Mesothelial cell of epicardium (in vitro differentiated cells): ENCODE results near the gene CEBPE. TPM values are rescaled to one million over a fixed set of nuclear protein-coding genes. Genes with fewer than 3 reads are reported as not detected.
"Not testable (repeated sequence)": the region's sequence is repeated elsewhere in the genome, so short reads cannot be mapped to it uniquely, and the experiment has no call there.

ENCODE experiments used
- DNase-seq, 2 experiments: peaks; one replicate each; pipeline ENCODE4 v3.0.0; 2021; ENCODE audit warnings: low spot score in 2 of 2; ENCODE audit not compliant: unreplicated experiment in 2 of 2
- H3K27ac Mint-ChIP-seq: 2 replicates; pipeline ENCODE4 v1.8.0; 2021; ENCODE audit warnings: mixed read lengths
- H3K27me3 Mint-ChIP-seq: 2 replicates; pipeline ENCODE4 v1.8.0; 2021; ENCODE audit warnings: low read depth, mixed read lengths
- H3K36me3 Mint-ChIP-seq: 2 replicates; pipeline ENCODE4 v1.8.0; 2021; ENCODE audit warnings: mixed read lengths
- H3K4me1 Mint-ChIP-seq: 2 replicates; pipeline ENCODE4 v1.8.0; 2021; ENCODE audit warnings: mixed read lengths
- H3K4me3 Mint-ChIP-seq: 2 replicates; pipeline ENCODE4 v1.8.0; 2021; ENCODE audit warnings: mild to moderate bottlenecking, moderate library complexity, mixed read lengths
- H3K9me3 Mint-ChIP-seq: 2 replicates; pipeline ENCODE4 v1.8.0; 2021; ENCODE audit warnings: mixed read lengths
- CTCF ChIP-seq: fragments of 200-600 bp; sonication (generic); IDR thresholded peaks from one replicate; pipeline ENCODE4 v1.5.0; 2021; ENCODE audit warnings: antibody characterized with exemption; ENCODE audit not compliant: unreplicated experiment
- total RNA-seq: library from RNA; stranded (reverse); gene quantifications from 3 replicates; pipeline ENCODE4 v1.2.1, GENCODE V29; 2021

Gene CEBPE
- total RNA-seq, 1 donor from 2014 or later, result not detected

GRCh38 chr14:23109769-23110168 lies 9.3 kb downstream of the CEBPE start:
- no peak for DNase-seq
- Mint-ChIP-seq H3K36me3 (no peaks in the 10 kb centered on the region), H3K9me3 (no peaks in the 10 kb centered on the region), H3K27ac (no peak overlapping the region), H3K4me3 (no peak overlapping the region), H3K27me3 (peaks cover 5% of the 10 kb centered on the region), H3K4me1 (peaks cover 2% of the 10 kb centered on the region)
- no peak for TF ChIP-seq CTCF

- not testable (repeated sequence) for H3K9me3 Mint-ChIP-seq, H3K4me3 Mint-ChIP-seq, H3K27ac Mint-ChIP-seq, H3K36me3 Mint-ChIP-seq, H3K4me1 Mint-ChIP-seq, DNase-seq
- H3K27me3 Mint-ChIP-seq, result peaks cover 15% of the 10 kb centered on the region
These were observed 10.9 kb downstream of the CEBPE start for GRCh38 chr14:23108169-23108568.

GRCh38 chr14:23107620-23108019 lies 11.4 kb downstream of the CEBPE start:
- not testable (repeated sequence) for H3K27ac Mint-ChIP-seq, H3K36me3 Mint-ChIP-seq, H3K4me3 Mint-ChIP-seq, H3K9me3 Mint-ChIP-seq, DNase-seq, H3K4me1 Mint-ChIP-seq
- H3K27me3 Mint-ChIP-seq, result peaks cover 15% of the 10 kb centered on the region

- H3K4me3 Mint-ChIP-seq, result no peak overlapping the region
- no peaks in the 10 kb centered on the region for H3K4me1 Mint-ChIP-seq
These were observed 12.4 kb downstream of the CEBPE start for GRCh38 chr14:23106747-23107045.

DNA sequence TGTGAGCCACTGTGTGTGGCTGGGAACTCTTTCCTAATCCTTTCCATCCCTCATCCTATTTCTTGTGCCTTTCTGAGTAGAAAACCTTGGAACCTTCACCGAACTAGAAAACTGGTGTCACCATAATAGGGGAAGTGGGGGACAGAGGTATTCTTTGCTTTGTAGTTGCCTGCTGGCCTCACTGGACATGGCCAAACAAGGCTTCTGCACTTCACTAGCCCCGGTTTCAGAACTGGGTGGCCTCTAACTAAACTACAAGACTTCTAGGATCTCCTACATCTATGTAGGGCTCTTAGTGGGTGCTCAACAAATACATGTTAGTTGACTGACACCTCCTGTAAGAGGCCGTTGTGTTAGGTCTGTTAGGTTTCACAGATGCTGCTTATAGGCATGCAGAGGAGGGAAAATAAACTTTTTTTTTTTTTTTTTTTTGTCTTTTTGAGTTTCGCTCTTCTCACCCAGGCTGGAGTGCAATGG lies 13.7 kb downstream of the CEBPE start:
- TF ChIP-seq CTCF, result no peak
- Mint-ChIP-seq H3K9me3 (no peaks in the 10 kb centered on the region), H3K27me3 (peaks cover 15% of the 10 kb centered on the region)

More at GRCh38 chr14:23106747-23107045, 12.4 kb downstream of the CEBPE start:
- Mint-ChIP-seq H3K27me3 (peaks cover 15% of the 10 kb centered on the region), H3K27ac (no peak overlapping the region), H3K36me3 (no peaks in the 10 kb centered on the region), H3K9me3 (no peaks in the 10 kb centered on the region)
- TF ChIP-seq CTCF, result no peak
- DNase-seq, result no peak

DNA sequence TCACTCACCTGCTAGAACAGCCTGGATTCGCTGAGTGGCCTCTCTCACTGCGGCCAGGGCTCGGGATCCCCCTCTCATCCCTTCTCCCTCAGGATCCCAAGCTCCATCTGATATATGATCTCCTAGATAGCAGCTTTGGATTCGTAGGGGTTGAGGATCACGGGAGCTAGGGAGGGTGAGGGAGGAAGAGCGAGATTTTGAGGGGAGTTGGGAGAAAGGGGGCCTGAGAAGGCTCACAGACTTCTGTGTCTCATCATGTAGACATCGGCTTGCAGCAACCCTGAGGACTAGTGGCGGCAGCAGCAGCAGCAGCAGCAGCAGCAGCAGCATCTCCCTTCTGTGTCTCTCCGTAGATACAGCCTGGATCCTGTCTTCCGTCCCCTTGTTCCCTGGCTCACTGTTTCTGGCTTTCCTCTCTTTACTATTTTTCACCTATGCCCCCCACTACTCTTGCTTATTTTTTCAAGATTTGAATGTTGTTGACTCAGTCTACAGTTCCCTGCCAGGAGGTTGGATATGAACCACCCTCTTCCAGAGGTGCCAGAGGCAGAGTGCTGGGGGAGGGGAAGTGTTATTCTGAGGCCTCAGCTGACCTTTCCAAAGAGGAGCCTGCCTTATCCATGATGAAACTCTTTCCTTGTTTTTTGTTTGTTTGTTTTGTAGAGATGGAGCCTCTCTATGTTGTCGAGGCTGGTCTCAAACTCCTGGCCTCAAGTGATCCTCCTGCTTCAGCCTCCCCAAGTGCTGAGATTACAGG lies 14.3 kb downstream of the CEBPE start, which contains the start of gene CIROP:
CIROP (minus strand) TSS at position 399 of the 757 bp plus-strand sequence; CDS start at position 330, 69 bp downstream.
- Mint-ChIP-seq H3K9me3 (no peaks in the 10 kb centered on the region), H3K4me1 (no peaks in the 10 kb centered on the region), H3K4me3 (no peak within 1 kb of the TSS), H3K27me3 (peaks cover 15% of the 10 kb centered on the region), H3K27ac (no peak within 1 kb of the TSS), H3K36me3 (no peaks in the 10 kb centered on the region)
- no peak for TF ChIP-seq CTCF
- no peak for DNase-seq

More for the DNA sequence above, 13.7 kb downstream of the CEBPE start:
- no peak for DNase-seq
- no peaks in the 10 kb centered on the region for H3K36me3 Mint-ChIP-seq
- H3K4me1 Mint-ChIP-seq, result no peaks in the 10 kb centered on the region
- no peak overlapping the region for H3K27ac Mint-ChIP-seq
- no peak overlapping the region for H3K4me3 Mint-ChIP-seq
